Transverse colon (tissue), 4 donors: ENCODE results near the gene CFAP53. TPM values are rescaled to one million over a fixed set of nuclear protein-coding genes. Genes with fewer than 3 reads are reported as not detected.

ENCODE experiments used
- DNase-seq: peaks from one replicate; pipeline ENCODE4 v3.0.0-alpha.2; 2019
- H3K27ac ChIP-seq, 4 donors: fragments of 200-600 bp; sonication (generic); 2 replicates each; pipeline ENCODE4 v1.5.1; 2016 to 2018; ENCODE audit warnings: inconsistent platforms in 4 of 4
- H3K27me3 ChIP-seq: fragments of 200-600 bp; sonication (generic); 2 replicates; pipeline ENCODE4 v1.5.1; 2017; ENCODE audit warnings: inconsistent platforms
- H3K36me3 ChIP-seq, 4 donors: fragments of 200-600 bp; sonication (generic); 2 replicates each; pipeline ENCODE4 v1.5.1; 2017 to 2019; ENCODE audit warnings: inconsistent platforms in 4 of 4
- H3K4me1 ChIP-seq, 4 donors: fragments of 200-600 bp; sonication (generic); 2 replicates each; pipeline ENCODE4 v1.5.1; 2017 to 2020; ENCODE audit warnings: inconsistent platforms in 4 of 4
- H3K4me3 ChIP-seq, 4 donors: fragments of 200-600 bp; sonication (generic); 1 replicate in 1 of 4; 2 replicates in 3 of 4; pipeline versions ENCODE4 v1.5.1 to v1.6.1; 2017 to 2019; ENCODE audit warnings: inconsistent platforms in 4 of 4
- H3K9me3 ChIP-seq, 2 donors: fragments of 200-600 bp; sonication (generic); 2 replicates each; pipeline ENCODE4 v1.5.1; 2017 to 2019; ENCODE audit warnings: inconsistent platforms in 2 of 2
- CTCF ChIP-seq, 5 experiments: fragments of 200-600 bp in 3 of 5; fragments of 450-650 bp in 2 of 5; sonication (generic) in 3 of 5; IDR thresholded peaks; 1 replicate in 2 of 5; 2 replicates in 3 of 5; pipeline ENCODE4 v1.5.1; 2016 to 2017; ENCODE audit warnings: antibody characterized with exemption in 5 of 5, inconsistent platforms in 3 of 5, mild to moderate bottlenecking in 2 of 5, moderate library complexity in 1 of 5
- EP300 ChIP-seq: sonication (generic); formaldehyde crosslinking; IDR thresholded peaks from one replicate; pipeline ENCODE4 v1.6.1; 2017; ENCODE audit warnings: antibody characterized with exemption, low read depth
- POLR2A ChIP-seq: fragments of 450-650 bp; IDR thresholded peaks from one replicate; pipeline ENCODE4 v1.6.1; 2016; ENCODE audit warnings: antibody characterized with exemption, mild to moderate bottlenecking, moderate library complexity
- POLR2AphosphoS5 ChIP-seq, 3 donors: sonication (generic); formaldehyde crosslinking; IDR thresholded peaks; one replicate each; pipeline ENCODE4 v1.6.1; 2016; ENCODE audit warnings: antibody characterized with exemption in 3 of 3
- WGBS, 2 donors: methylation state at CpG; one replicate each; pipeline ENCODE4 v1.1.5; 2018; ENCODE audit warnings: low coverage in 1 of 2; 5-methylcytosine and 5-hydroxymethylcytosine counted together
- in situ Hi-C, 4 donors: fragments of 200-750 bp; cut with MboI; loops; one replicate each; pipeline versions ENCODE4 v1.15.0 to v1.15.1; 2017; ENCODE audit warnings: low sequenced_read_pairs in 3 of 4, low pct_ligation_motif_present in 1 of 4, low pct_unique_long_range_greater_than_20kb in 1 of 4
- intact Hi-C: fragments of 100-400 bp; cut with DNase I; formaldehyde crosslinking; loops from one replicate; pipeline ENCODE4 v1.15.1; 2023; ENCODE audit warnings: low total_unique reads
- total RNA-seq, 4 donors: library from RNA; depleted of rRNA; stranded (reverse); fragments of >200 nt; gene quantifications; one replicate each; pipeline ENCODE4 v1.1.0, GENCODE V29; 2016

Gene CFAP53
- total RNA-seq, 4 donors from 2014 or later, result 0.27 to 4.2 (median 0.48) TPM; not detected in 1

- Histone ChIP-seq H3K4me1 (peaks cover 0 to 26% (median 11%) of the 10 kb centered on the region in 4 donors), H3K27ac (no peak overlapping the region), H3K36me3 (no peaks in the 10 kb centered on the region), H3K4me3 (no peak overlapping the region), H3K9me3 (no peaks in the 10 kb centered on the region), H3K27me3 (no peaks in the 10 kb centered on the region)
- 50 to 86% methylated on average over 1 to 3 of the region's 3 CpGs for WGBS, 2 donors
- intact Hi-C loops, result no loop called here
- DNase-seq, result no peak
- TF ChIP-seq CTCF (IDR thresholded peaks at IDR 0.05) (no peak), EP300 (no peak), POLR2A (no peak), POLR2AphosphoS5 (IDR thresholded peaks at IDR 0.05) (no peak)
- in situ Hi-C loops, result no loop called here
Observed at GRCh38 chr18:50187659-50188058, 78.6 kb downstream of the CFAP53 start.

- intact Hi-C loops (no loop called here), in situ Hi-C loops (no loop called here)
- Histone ChIP-seq H3K9me3 (no peaks in the 10 kb centered on the region), H3K4me3 (no peak overlapping the region), H3K27me3 (no peaks in the 10 kb centered on the region), H3K27ac (no peak overlapping the region), H3K4me1 (peaks cover 0 to 21% (median 11%) of the 10 kb centered on the region in 4 donors), H3K36me3 (no peaks in the 10 kb centered on the region)
- TF ChIP-seq POLR2AphosphoS5 (IDR thresholded peaks at IDR 0.05) (no peak), CTCF (IDR thresholded peaks at IDR 0.05) (no peak), EP300 (no peak)
- 56 to 86% methylated on average over 1 of the region's 1 CpG for WGBS, 2 donors
- no peak for DNase-seq
Observed at GRCh38 chr18:50186385-50186784, 79.9 kb downstream of the CFAP53 start.

- H3K4me1 ChIP-seq, result peaks cover 0 to 9% (median 7%) of the 10 kb centered on the region in 4 donors
- 80 to 88% methylated on average over 3 to 5 of the region's 5 CpGs for WGBS, 2 donors
- no peaks in the 10 kb centered on the region for H3K36me3 ChIP-seq
- no peak for DNase-seq
- no peak overlapping the region for H3K4me3 ChIP-seq
- H3K27me3 ChIP-seq, result no peaks in the 10 kb centered on the region
- in situ Hi-C loops, result no loop called here
- TF ChIP-seq CTCF (IDR thresholded peaks at IDR 0.05), result no peak
- no peak for TF ChIP-seq POLR2A
- TF ChIP-seq POLR2AphosphoS5 (IDR thresholded peaks at IDR 0.05), result no peak
- TF ChIP-seq EP300, result no peak
- H3K9me3 ChIP-seq, result no peaks in the 10 kb centered on the region
- H3K27ac ChIP-seq, result no peak overlapping the region
- intact Hi-C loops, result no loop called here
Observed at GRCh38 chr18:50183556-50183955, 82.7 kb downstream of the CFAP53 start.

DNA sequence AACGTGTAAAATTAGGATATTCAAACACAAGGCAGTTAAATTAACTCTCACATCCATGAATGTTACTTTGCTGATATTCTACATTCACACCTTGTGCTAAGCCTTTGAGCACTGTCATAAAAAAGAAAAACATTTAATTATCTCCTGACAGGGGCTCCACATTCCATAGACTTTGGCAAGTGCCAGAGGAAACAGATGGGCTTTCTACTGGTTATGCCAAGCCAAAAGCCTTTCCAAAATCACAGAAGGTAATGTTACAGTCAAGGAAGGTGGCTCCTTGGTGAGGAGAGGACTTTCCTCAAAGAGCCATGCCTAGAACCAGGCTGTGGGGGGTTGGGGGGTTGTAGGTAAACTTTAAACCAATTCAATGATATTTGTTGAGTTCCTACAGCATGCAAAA is 83.8 kb downstream of the CFAP53 start:
- Histone ChIP-seq H3K27ac (no peak overlapping the region), H3K4me3 (no peak overlapping the region), H3K27me3 (no peaks in the 10 kb centered on the region), H3K4me1 (peaks cover 0 to 4% (median 0%) of the 10 kb centered on the region in 4 donors), H3K9me3 (no peaks in the 10 kb centered on the region), H3K36me3 (no peaks in the 10 kb centered on the region)
- no peak for DNase-seq
- intact Hi-C loops, result loop anchor here (1.0 kb wide), 1 partner anchor 22 kb away; no protein-coding TSS in a partner anchor
- WGBS, 2 donors, result 55 to 58% methylated on average over 1 of the region's 1 CpG
- in situ Hi-C loops, result no loop called here
- TF ChIP-seq POLR2A (no peak), CTCF (IDR thresholded peaks at IDR 0.05) (no peak), EP300 (no peak), POLR2AphosphoS5 (IDR thresholded peaks at IDR 0.05) (no peak)
